PC-9 (cell line): ENCODE data around the gene FILIP1L.

Experiments
- EZH2 ChIP-seq: fragments of 200-600 bp; sonication (generic); IDR thresholded peaks from 2 replicates; pipeline ENCODE4 v1.8.0; 2017; ENCODE audit warnings: antibody characterized with exemption, low read depth
- TF ChIP-seq, protein P1 (sequence below): fragments of 200-600 bp; sonication (generic); conservative IDR thresholded peaks from 2 replicates; pipeline ENCODE4 v1.6.1; 2017; ENCODE audit warnings: mixed run types, antibody characterized with exemption, mild to moderate bottlenecking, moderate library complexity

DNA sequence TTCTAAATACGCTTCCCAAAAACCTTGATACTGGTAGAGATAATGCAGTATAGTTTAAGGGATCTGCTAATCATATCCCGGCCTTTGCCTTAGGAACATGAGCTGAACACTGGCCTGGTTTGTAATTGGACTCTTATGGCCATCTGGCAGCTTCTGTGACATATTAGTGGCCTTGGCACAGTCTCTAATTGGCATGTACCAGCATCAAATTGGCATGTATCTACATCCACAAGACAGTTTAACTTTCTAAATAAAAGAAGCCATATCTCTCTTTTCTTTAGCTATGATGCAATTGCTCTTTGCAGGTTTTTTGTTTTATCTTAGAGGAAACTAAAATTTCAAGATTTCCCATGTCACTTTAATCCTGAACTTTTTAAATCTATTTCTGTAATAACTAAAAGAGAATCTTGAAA lies 44.6 kb upstream of the FILIP1L start:
- TF ChIP-seq, protein P1, sequence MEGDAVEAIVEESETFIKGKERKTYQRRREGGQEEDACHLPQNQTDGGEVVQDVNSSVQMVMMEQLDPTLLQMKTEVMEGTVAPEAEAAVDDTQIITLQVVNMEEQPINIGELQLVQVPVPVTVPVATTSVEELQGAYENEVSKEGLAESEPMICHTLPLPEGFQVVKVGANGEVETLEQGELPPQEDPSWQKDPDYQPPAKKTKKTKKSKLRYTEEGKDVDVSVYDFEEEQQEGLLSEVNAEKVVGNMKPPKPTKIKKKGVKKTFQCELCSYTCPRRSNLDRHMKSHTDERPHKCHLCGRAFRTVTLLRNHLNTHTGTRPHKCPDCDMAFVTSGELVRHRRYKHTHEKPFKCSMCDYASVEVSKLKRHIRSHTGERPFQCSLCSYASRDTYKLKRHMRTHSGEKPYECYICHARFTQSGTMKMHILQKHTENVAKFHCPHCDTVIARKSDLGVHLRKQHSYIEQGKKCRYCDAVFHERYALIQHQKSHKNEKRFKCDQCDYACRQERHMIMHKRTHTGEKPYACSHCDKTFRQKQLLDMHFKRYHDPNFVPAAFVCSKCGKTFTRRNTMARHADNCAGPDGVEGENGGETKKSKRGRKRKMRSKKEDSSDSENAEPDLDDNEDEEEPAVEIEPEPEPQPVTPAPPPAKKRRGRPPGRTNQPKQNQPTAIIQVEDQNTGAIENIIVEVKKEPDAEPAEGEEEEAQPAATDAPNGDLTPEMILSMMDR = no peak
- no peak for TF ChIP-seq EZH2
